GM18502 (cell line): ENCODE data around the gene PHACTR3.
"Not testable (repeated sequence)": the region's sequence is repeated elsewhere in the genome, so short reads cannot be mapped to it uniquely, and the experiment has no call there.

Experiments
- ATAC-seq: cut with Tn5 transposase; IDR thresholded peaks from one replicate; pipeline ENCODE4 v1.9.1; 2021; ENCODE audit warnings: mild to moderate bottlenecking; ENCODE audit not compliant: unreplicated experiment, poor library complexity

The PHACTR3 gene

GRCh38 chr20:59603781-59604541 lies at the start of gene PHACTR3:
Gene PHACTR3 (plus strand): TSS chr20:59604540. CDS start chr20:59605015, 475 bp downstream.
- no peak for ATAC-seq

GRCh38 chr20:59557733-59558529 lies 46.4 kb upstream of the PHACTR3 start:
- ATAC-seq = not testable (repeated sequence)

GRCh38 chr20:59559024-59559817 lies 45.1 kb upstream of the PHACTR3 start:
- no peak for ATAC-seq

- ATAC-seq = no peak
These were observed 44.5 kb upstream of the PHACTR3 start for GRCh38 chr20:59559863-59560262.

- no peak for ATAC-seq
These were observed 43.6 kb upstream of the PHACTR3 start for GRCh38 chr20:59560588-59561227.

GRCh38 chr20:59561228-59561605 lies 43.1 kb upstream of the PHACTR3 start:
- no peak for ATAC-seq

GRCh38 chr20:59561614-59562277 lies 42.6 kb upstream of the PHACTR3 start:
- no peak for ATAC-seq

GRCh38 chr20:59564171-59564570 lies 40.2 kb upstream of the PHACTR3 start:
- no peak for ATAC-seq

- no peak for ATAC-seq
These were observed 39.4 kb upstream of the PHACTR3 start for GRCh38 chr20:59564943-59565342.

- no peak for ATAC-seq
These were observed 38.4 kb upstream of the PHACTR3 start for GRCh38 chr20:59565768-59566461.

GRCh38 chr20:59566631-59567524 lies 37.5 kb upstream of the PHACTR3 start:
- ATAC-seq = no peak

- ATAC-seq = no peak
These were observed 36.5 kb upstream of the PHACTR3 start for GRCh38 chr20:59567585-59568508.

GRCh38 chr20:59568509-59569024 lies 35.8 kb upstream of the PHACTR3 start:
- no peak for ATAC-seq

GRCh38 chr20:59569305-59569704 lies 35.0 kb upstream of the PHACTR3 start:
- no peak for ATAC-seq

- ATAC-seq = no peak
These were observed 33.2 kb upstream of the PHACTR3 start for GRCh38 chr20:59571151-59571550.

GRCh38 chr20:59571551-59572314 lies 32.6 kb upstream of the PHACTR3 start:
- peak; percentile 76 for ATAC-seq
